ENCODE data around the gene LRTM2.

Gene LRTM2

GRCh38 chr12:1820191-1820895 lies at the start of gene LRTM2:
LRTM2 (plus strand) TSS chr12:1820565; CDS start chr12:1828149, 7,584 bp downstream.
- peak; percentile 45 for ATAC-seq
- TF ChIP-seq ZNF565 (CRISPR knock-in tag; conservative IDR thresholded peaks at IDR 0.05; ENCODE audit: low read depth), result no peak
- no peak for TF ChIP-seq GLIS3 (CRISPR knock-in tag; IDR thresholded peaks at IDR 0.05)
- TF ChIP-seq TCF4 (CRISPR knock-in tag; IDR thresholded peaks at IDR 0.05; ENCODE audit: borderline replicate concordance), result no peak
- TF ChIP-seq CSRNP3 (CRISPR knock-in tag; IDR thresholded peaks at IDR 0.05), result no peak
- no peak for TF ChIP-seq ARNTL (CRISPR knock-in tag; IDR thresholded peaks at IDR 0.05; ENCODE audit: borderline replicate concordance, low read depth)
- no peak for TF ChIP-seq CREB5 (CRISPR knock-in tag; IDR thresholded peaks at IDR 0.05; ENCODE audit: low read depth)
- no peak for TF ChIP-seq ZFP3 (CRISPR knock-in tag; IDR thresholded peaks at IDR 0.05)
- TF ChIP-seq TOX (CRISPR knock-in tag; IDR thresholded peaks at IDR 0.05; ENCODE audit: borderline replicate concordance), result no peak
- no peak for TF ChIP-seq ZC3H10 (CRISPR knock-in tag; IDR thresholded peaks at IDR 0.05)
- TF ChIP-seq ISL1 (CRISPR knock-in tag; IDR thresholded peaks at IDR 0.05), result no peak
- TF ChIP-seq PATZ1 (CRISPR knock-in tag; IDR thresholded peaks at IDR 0.05; ENCODE audit: borderline replicate concordance), result no peak
- TF ChIP-seq OSR1 (CRISPR knock-in tag; IDR thresholded peaks at IDR 0.05), result no peak
- TF ChIP-seq ZNF70 (CRISPR knock-in tag; IDR thresholded peaks at IDR 0.05), result no peak
- no peak for TF ChIP-seq CSDC2 (CRISPR knock-in tag; IDR thresholded peaks at IDR 0.05)
- no peak for TF ChIP-seq POU6F1 (CRISPR knock-in tag; IDR thresholded peaks at IDR 0.05; ENCODE audit: borderline replicate concordance, low read depth)
- no peak for TF ChIP-seq SNAI2 (CRISPR knock-in tag; IDR thresholded peaks at IDR 0.05)
- no peak for TF ChIP-seq TSHZ2 (CRISPR knock-in tag; IDR thresholded peaks at IDR 0.05)
- no peak for TF ChIP-seq BACH2 (CRISPR knock-in tag; IDR thresholded peaks at IDR 0.05; ENCODE audit: borderline replicate concordance)
- no peak for TF ChIP-seq RARB (CRISPR knock-in tag; IDR thresholded peaks at IDR 0.05)
- no peak for TF ChIP-seq PPARA (CRISPR knock-in tag; IDR thresholded peaks at IDR 0.05; ENCODE audit: borderline replicate concordance)

- ATAC-seq, result peak; percentile 91
- TF ChIP-seq SNAI2 (CRISPR knock-in tag; IDR thresholded peaks at IDR 0.05), result no peak
- TF ChIP-seq ZNF565 (CRISPR knock-in tag; conservative IDR thresholded peaks at IDR 0.05; ENCODE audit: low read depth), result no peak
- TF ChIP-seq PPARA (CRISPR knock-in tag; IDR thresholded peaks at IDR 0.05; ENCODE audit: borderline replicate concordance), result no peak
- no peak for TF ChIP-seq TCF4 (CRISPR knock-in tag; IDR thresholded peaks at IDR 0.05; ENCODE audit: borderline replicate concordance)
- TF ChIP-seq RARB (CRISPR knock-in tag; IDR thresholded peaks at IDR 0.05), result no peak
- TF ChIP-seq ZFP30 (CRISPR knock-in tag; IDR thresholded peaks at IDR 0.05), result no peak
- no peak for TF ChIP-seq TSHZ2 (CRISPR knock-in tag; IDR thresholded peaks at IDR 0.05)
- TF ChIP-seq PATZ1 (CRISPR knock-in tag; IDR thresholded peaks at IDR 0.05; ENCODE audit: borderline replicate concordance), result no peak
- no peak for TF ChIP-seq ZC3H10 (CRISPR knock-in tag; IDR thresholded peaks at IDR 0.05)
- TF ChIP-seq ZNF8 (CRISPR knock-in tag; IDR thresholded peaks at IDR 0.05), result no peak
- TF ChIP-seq CREB5 (CRISPR knock-in tag; IDR thresholded peaks at IDR 0.05; ENCODE audit: low read depth), result no peak
Measured at GRCh38 chr12:1773937-1774655, 46.3 kb upstream of the LRTM2 start.

Measured in SK-N-SH treated with all-trans-retinoic acid at 6 μM for 48 hours (cell line).